ENCODE data around the gene VAMP7. TPM values are rescaled to one million over a fixed set of nuclear protein-coding genes. Genes with fewer than 3 reads are reported as not detected.
A peak's percentile ranks its signal among the peaks of the same experiment; 100 is the strongest.
"Not testable (repeated sequence)": the region's sequence is repeated elsewhere in the genome, so short reads cannot be mapped to it uniquely, and the experiment has no call there.

The VAMP7 gene, protein sequence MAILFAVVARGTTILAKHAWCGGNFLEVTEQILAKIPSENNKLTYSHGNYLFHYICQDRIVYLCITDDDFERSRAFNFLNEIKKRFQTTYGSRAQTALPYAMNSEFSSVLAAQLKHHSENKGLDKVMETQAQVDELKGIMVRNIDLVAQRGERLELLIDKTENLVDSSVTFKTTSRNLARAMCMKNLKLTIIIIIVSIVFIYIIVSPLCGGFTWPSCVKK
- 37.4 and 38.3 TPM in 2 replicates for total RNA-seq (2014; rRNA removed)
- 18.4 TPM for polyA plus RNA-seq (2012)

DNA sequence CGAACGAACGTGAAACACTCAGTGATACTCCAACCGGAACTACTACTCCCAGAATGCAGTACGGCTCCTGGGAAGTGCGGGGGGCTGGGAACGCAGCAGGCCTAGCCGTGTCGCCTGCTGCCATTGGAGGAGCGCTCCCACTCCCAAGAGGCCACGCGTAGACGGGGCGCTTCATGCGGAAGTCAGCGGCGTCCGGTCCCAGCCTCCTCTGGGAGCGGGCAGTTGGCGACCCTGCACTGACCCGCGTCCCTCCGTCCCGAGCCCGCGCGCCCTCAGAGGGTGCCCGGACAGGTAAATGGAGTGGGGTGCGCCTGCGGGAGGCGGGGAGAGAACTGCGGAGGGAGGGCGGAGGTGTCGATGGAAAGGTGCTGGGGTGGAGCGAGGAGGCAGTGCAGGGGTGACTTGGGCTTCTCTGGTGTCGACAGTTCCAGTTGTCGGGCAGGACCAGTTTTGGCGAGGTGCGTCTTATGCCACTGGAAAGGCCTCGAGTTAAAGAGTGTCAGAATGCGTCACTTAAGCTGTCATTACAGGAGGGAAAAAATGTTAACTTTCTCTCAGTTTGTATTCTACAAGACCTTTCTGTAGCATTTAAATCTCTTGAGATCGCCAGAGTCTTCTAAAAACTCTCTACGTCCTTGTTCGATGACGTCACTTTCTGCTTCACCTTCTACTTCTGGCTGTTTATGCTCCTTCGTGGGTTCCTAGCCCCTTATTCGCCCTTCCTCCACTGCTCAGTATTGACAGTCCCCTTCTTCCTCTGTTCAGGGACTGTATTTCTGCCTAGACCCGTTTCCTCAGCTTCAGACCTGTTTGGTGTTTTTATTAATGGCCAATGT is at the start of gene VAMP7:
VAMP7 (plus strand) TSS at position 188 of the 836 bp plus-strand sequence. CDS start 8,122 bp downstream, outside the sequence.
- peak; percentile 83 for DNase-seq (ENCODE audit: low read depth)

DNA sequence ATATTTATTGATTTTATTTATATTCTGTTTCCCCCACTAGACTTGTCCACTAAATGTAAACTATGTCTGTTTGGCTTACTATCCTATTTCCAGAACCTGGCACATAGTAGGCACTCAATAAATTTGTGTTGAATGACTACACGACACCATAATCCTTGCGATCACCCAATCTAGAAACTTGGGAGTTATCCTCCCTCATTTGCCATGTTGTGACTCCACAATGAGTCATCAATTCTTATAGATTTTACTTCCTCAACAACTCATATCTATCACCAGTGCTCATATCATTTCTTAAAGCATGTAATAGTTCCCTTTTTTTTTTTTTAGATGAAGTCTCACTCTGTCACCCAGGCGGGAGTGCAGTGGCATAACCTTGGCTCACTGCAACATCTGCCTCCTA is 39.9 kb upstream of the VAMP7 start:
- DNase-seq (ENCODE audit: low read depth) = no peak

- DNase-seq (ENCODE audit: low read depth) = not testable (repeated sequence)
Measured at GRCh38 chrX:155851786-155852185, 29.4 kb upstream of the VAMP7 start.

DNA sequence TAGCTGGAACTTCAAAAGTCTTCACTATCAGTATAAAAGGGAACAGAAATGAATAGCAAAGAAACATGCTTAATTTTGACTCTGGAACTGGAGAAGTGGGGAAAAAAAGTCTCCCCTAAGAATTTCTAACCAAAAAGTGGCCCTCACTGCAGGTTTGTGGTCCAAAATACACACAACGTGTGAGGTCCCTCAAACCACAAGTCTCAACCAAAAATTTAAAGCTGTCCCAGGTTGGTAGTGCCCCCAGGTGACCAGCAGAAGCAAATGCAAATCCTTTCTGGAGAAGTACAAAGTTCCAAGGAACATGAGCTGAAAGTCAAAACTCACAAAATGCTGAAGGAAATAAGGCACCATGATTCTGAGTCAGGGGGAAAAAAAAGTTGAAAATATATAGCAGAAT is 23.6 kb upstream of the VAMP7 start:
- DNase-seq (ENCODE audit: low read depth) = no peak

DNA sequence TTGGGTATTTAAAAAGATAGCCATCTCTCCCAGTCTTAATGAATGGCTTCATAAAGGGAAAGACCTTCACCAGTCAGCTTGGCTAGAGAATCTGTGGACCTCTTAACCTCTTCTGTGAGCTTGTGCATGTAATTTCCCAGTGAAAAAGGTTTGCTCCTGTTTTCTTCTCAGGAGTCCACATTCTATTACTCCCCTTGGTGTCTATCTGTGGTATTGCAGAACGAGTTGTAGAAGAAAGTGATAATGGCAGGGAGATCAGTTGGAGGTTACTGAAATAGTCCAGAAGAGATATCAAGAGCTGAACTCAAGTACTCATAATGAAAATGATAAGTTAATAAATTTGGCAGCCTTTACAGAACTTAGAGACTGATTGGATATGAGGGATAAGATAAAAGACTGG is 16.5 kb upstream of the VAMP7 start:
- no peak for DNase-seq (ENCODE audit: low read depth)

- no peak for DNase-seq (ENCODE audit: low read depth)
Measured at GRCh38 chrX:155865193-155865592, 16.0 kb upstream of the VAMP7 start.

GRCh38 chrX:155867821-155868220 is 13.3 kb upstream of the VAMP7 start:
- DNase-seq (ENCODE audit: low read depth) = no peak

DNA sequence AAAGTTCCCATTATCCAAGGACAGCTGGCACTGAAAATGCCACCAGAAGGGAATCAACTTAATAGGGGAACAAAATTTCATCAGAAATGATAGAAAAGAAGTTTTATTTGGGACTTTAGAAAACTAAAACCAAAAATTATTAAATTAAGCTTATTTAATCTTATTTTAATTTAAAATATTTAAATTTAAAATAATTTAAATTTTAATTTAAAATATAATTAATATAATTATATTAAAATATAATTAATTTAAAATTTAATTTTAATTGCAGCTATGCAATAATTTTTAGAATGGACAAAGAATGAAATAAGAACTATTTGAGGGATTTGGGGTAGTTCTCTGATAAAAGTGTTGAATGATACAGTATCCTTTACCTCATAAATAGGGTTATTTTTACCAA is 10.2 kb upstream of the VAMP7 start:
- DNase-seq (ENCODE audit: low read depth) = no peak

- no peak for DNase-seq (ENCODE audit: low read depth)
Measured at GRCh38 chrX:155871934-155872333, 9.2 kb upstream of the VAMP7 start.

DNA sequence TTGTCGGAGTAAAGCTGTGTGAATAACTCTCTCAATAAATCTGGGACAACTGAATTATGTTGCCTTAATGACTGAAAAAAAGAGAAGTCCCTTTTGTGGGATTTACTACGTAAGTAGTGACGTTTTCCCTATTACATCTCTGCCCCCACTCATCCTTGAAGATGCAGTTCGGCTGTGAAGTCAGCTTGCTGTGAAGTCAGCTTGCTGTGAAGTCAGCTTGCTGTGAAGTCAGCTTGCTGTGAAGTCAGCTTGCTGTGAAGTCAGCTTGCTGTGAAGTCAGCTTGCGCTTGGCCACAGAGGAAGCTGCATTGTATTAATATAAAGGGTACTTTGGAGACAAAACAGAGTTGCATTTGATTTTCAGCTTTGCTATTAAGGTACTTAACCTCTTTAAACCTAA is 8.0 kb upstream of the VAMP7 start:
- no peak for DNase-seq (ENCODE audit: low read depth)

GRCh38 chrX:155874571-155875244 is 6.4 kb upstream of the VAMP7 start:
- peak; percentile 25 for DNase-seq (ENCODE audit: low read depth)

DNA sequence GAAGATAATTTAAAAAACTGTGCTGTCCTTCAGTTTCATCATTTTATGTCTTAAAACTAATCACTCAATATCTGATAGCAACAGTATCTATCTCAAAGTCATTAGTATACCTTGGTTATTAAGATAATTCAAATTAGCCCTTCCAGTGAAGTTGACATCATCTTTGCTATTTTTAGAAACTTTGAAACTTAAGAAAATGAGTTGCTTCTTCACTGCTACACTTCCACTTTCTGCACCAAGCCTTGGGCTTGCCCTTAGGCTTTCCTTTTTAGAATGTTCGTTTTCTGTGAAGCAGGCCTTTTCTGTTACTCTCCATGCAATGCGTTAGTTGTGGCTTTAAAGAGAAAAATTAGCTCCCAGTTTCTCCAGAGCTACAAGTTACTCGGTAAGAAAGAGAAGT is 4.4 kb upstream of the VAMP7 start:
- no peak for DNase-seq (ENCODE audit: low read depth)

- no peak for DNase-seq (ENCODE audit: low read depth)
Measured at GRCh38 chrX:155877288-155877687, 3.9 kb upstream of the VAMP7 start.

DNA sequence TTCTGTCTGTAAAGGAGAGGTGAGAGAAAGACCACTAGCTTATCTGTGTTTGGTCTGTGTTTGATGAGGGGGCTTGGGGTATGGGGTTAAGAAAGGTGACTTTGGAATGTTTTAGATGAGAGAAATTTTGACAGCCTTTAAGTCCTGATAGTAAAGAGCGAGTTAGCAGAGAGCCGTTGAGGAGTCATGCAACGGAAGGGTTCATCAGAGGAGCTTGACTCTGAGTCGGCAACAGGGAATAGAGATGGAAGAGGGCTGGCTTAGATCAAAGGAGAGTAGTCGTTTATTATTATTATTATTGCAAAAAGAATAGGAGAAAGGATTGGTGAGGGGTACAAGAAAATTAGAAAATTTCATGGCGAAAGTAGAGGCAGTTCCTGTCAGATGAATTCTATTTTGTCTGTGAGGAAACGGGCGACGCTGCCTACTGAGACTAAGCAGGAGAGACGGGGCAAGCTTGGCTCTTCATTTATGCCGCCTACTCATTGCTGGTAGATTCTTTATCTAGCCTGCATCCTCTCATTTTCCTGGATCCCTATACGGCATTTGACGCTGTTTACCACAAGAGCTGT is 473 bp upstream of the VAMP7 start:
- DNase-seq (ENCODE audit: low read depth) = no peak

DNA sequence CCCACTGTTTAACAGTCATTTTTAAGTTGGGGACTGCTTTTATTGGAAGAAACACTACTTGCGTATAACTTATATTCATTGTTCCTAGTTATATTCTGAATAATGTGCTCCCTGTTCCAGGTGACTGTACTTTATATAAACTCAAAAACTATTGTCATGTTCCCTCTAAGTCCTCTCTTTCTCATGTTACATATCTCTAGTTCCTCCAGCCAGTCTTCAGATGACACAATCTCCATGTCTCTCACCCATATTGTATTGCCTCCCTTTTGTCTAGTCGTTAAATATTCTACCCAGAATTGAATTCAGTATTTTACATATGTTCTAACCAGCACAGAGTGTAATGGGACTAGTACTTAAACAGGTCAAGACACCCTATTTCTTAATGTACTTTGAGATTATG is 5.3 kb downstream of the VAMP7 start:
- no peak for DNase-seq (ENCODE audit: low read depth)

DNA sequence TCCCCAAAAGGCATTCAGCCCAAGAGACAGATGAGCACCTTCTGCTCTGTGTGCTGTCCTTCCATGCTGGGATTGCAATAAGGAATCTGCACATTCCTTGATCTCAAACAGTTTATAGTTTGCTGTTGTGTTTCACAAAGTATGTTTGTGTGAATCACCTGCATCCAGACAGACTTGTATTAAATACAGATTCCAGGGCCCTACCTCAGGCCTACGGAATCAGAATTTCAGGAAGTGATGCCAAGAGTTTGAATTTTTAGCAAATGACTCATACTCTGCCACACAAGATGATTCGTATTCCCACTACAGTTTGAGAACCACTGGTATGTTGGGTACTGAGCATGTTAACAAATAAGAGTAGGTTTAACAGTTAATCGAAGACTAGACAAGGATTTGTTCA is 7.0 kb downstream of the VAMP7 start:
- DNase-seq (ENCODE audit: low read depth) = peak; percentile 80

DNA sequence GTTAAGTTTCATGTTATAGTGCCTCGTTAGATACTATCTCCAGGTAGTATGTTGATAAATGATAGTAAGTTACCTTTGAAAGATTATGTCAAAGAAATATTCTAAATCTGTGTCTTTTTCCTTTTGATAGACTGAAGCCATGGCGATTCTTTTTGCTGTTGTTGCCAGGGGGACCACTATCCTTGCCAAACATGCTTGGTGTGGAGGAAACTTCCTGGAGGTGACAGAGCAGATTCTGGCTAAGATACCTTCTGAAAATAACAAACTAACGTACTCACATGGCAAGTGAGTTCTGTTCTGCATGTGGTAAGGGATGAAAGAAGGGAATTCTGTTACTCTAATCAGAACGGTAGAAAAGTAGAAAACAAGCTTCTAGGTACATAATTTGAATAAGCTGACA is 8.2 kb downstream of the VAMP7 start:
- DNase-seq (ENCODE audit: low read depth) = no peak

- no peak for DNase-seq (ENCODE audit: low read depth)
Measured at GRCh38 chrX:155891446-155892210, 10.5 kb downstream of the VAMP7 start.

DNA sequence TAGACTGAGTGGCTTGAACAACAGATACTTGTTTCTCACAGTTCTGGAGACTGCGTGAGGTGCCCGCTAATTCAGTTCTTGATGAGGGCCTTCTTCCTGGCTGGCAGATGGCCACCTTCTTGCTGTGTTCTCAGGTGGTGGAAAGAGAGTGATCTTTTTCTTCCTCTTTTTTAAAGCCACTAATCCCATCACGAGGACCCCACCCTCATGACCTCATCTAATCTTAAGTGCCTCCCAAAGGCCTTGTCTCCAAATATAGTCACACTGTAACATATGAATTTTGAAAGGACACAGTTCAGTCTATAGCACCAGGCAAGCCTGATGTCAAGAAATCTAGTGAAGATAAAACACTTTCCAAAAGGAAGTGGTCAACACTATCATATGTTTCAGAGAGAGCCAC is 12.4 kb downstream of the VAMP7 start:
- no peak for DNase-seq (ENCODE audit: low read depth)

DNA sequence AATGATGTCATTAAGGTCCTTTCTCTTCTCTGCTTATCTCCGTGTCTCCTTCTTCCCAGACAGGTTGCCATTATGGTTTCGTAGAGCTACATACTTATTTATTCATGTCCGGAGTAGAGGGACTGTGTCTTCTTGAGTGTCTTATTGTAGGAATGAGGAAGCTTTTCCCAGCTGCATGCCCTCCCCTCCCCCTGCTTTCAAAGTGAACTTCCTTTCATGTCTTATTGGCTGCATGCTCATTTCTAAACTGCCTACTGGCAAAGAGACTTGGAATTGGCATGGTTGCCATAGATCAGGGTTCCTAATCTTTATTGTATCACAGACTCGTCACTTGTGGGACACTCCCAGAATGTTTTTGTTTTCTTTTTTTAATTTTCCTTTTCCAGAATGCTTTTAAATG is 15.4 kb downstream of the VAMP7 start:
- DNase-seq (ENCODE audit: low read depth) = no peak

DNA sequence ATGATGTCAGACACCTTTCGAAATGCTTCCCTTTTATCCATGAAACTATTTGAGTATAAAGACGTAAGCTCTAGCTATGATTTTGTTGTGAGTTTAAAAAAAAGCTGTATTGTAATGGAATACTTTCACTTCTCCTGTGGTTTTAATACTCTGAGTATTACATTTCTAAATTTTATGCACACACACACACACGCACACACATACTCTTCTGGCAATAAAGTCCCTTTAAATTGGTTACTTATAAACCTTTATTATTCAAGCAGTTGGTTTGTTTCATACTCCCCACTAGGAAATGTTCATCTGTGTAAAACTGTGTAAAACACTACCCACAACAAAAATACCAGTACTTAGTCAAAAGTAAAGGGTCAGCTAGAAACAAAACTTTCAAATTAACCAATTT is 18.2 kb downstream of the VAMP7 start:
- DNase-seq (ENCODE audit: low read depth) = no peak

Measured in LHCN-M2 (cell line).